Measurements from ENCODE around the gene PSMD7.

DNA sequence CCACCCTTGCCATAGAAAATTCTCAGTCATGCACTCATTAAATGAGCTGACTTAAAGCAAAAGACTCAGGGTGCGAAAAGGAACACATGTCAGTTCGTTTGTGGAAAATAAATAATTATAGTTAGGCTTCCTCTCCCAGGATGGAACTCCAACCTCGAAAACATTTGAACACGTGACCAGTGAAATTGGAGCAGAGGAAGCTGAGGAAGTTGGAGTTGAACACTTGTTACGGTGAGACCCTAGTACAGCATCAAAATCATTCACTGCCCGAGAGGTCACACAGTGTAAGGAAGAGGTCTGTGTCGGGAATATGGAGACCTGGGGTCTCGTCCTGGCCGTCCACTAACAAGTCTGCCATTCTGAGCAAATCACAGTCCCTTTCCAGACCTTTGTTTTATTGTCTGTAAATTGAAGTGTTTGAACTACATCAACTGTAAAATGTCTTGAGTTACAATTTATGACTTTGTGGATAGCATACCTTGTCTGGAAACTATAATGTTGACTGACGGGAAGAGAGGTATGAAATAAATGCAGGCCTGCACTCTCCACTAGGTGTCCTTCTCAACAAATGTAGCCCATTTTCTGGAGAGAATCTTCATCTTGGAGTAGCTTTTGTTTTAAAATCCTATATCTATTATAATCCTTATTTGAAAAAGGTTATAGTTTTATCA, 7.7 kb downstream of the PSMD7 start:
- TF ChIP-seq, protein P1, sequence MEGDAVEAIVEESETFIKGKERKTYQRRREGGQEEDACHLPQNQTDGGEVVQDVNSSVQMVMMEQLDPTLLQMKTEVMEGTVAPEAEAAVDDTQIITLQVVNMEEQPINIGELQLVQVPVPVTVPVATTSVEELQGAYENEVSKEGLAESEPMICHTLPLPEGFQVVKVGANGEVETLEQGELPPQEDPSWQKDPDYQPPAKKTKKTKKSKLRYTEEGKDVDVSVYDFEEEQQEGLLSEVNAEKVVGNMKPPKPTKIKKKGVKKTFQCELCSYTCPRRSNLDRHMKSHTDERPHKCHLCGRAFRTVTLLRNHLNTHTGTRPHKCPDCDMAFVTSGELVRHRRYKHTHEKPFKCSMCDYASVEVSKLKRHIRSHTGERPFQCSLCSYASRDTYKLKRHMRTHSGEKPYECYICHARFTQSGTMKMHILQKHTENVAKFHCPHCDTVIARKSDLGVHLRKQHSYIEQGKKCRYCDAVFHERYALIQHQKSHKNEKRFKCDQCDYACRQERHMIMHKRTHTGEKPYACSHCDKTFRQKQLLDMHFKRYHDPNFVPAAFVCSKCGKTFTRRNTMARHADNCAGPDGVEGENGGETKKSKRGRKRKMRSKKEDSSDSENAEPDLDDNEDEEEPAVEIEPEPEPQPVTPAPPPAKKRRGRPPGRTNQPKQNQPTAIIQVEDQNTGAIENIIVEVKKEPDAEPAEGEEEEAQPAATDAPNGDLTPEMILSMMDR (conservative IDR thresholded peaks at IDR 0.05 in 1 of 2, IDR thresholded peaks at IDR 0.05 in 1 of 2; ENCODE audit: low read depth in 1 of 2, low read length in 2 of 2), result peak; percentile 16 to 46
- no peak for TF ChIP-seq EZH2 (IDR thresholded peaks at IDR 0.05; ENCODE audit: low read length, missing control alignments)
